BLaER1 treated with 17β-estradiol and CSF1 and Interleukin-3, amounts not matched to agents 10 nM and 100 nM (cell line): Measurements from ENCODE around the gene FLT3LG.

Experiments
- H3K27ac ChIP-seq, 11 experiments: shearing (Covaris generic); formaldehyde crosslinking; 2 replicates each; pipeline ENCODE4 v1.8.1; 2022
- H3K27me3 ChIP-seq, 11 experiments: shearing (Covaris generic); formaldehyde crosslinking; 2 replicates each; pipeline ENCODE4 v1.8.1; 2022
- H3K36me3 ChIP-seq, 11 experiments: shearing (Covaris generic); formaldehyde crosslinking; 2 replicates each; pipeline ENCODE4 v1.8.1; 2022
- H3K4me1 ChIP-seq, 10 experiments: shearing (Covaris generic); formaldehyde crosslinking; 2 replicates each; pipeline ENCODE4 v1.8.1; 2022
- H3K4me2 ChIP-seq, 11 experiments: shearing (Covaris generic); formaldehyde crosslinking; 2 replicates each; pipeline ENCODE4 v1.8.1; 2022
- H3K4me3 ChIP-seq, 10 experiments: shearing (Covaris generic); formaldehyde crosslinking; 2 replicates each; pipeline ENCODE4 v1.8.1; 2022
- H3K9ac ChIP-seq, 11 experiments: shearing (Covaris generic); formaldehyde crosslinking; 2 replicates each; pipeline ENCODE4 v1.8.1; 2022
- H3K9me3 ChIP-seq, 11 experiments: shearing (Covaris generic); formaldehyde crosslinking; replicated peaks in 1 of 11; 2 replicates each; pipeline ENCODE4 v1.8.1; 2022
- H4K20me1 ChIP-seq, 11 experiments: shearing (Covaris generic); formaldehyde crosslinking; 2 replicates each; pipeline ENCODE4 v1.8.1; 2022
- Cebpa-rat ChIP-seq, 11 experiments: shearing (Covaris generic); IDR thresholded peaks; 2 replicates each; pipeline ENCODE4 v1.8.1; 2022

The FLT3LG gene

DNA sequence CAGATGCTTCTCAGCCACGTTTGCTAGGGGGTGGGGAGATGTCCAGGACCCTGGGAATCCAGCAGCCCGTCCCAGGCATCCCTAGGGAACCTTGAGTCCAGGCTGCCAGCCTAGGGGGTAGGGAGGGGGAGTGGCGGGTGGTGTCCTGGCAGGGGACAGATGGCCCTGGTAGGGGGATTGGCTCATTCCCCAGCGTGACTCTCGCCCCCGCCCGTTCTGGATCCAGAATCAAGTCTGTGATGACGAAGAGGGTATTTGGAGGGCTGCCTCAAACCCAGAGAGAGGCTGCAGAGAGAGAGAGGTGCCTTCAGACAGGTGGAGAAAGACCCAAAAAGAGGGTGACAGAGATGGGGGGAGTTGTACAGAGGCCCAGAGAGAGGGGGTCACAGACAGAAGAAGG, 36.8 kb upstream of the FLT3LG start:
- Histone ChIP-seq H3K4me2 (no peak overlapping the region), H3K4me3 (no peak overlapping the region), H3K9ac (no peak overlapping the region), H3K9me3 (peaks cover 3 to 24% (median 11%) of the 10 kb centered on the region in 11 experiments; a peak in 15 of 22 replicates), H3K27ac (no peak overlapping the region), H3K27me3 (peaks cover 100% of the 10 kb centered on the region in 11 experiments), H3K36me3 (no peaks in the 10 kb centered on the region), H4K20me1 (peaks cover 0 to 26% (median 4%) of the 10 kb centered on the region in 11 experiments; a peak in 8 of 22 replicates), H3K4me1 (peaks cover 5 to 19% (median 13%) of the 10 kb centered on the region in 10 experiments; a peak in 17 of 20 replicates)
- TF ChIP-seq Cebpa-rat (IDR thresholded peaks at IDR 0.05) = no peak

DNA sequence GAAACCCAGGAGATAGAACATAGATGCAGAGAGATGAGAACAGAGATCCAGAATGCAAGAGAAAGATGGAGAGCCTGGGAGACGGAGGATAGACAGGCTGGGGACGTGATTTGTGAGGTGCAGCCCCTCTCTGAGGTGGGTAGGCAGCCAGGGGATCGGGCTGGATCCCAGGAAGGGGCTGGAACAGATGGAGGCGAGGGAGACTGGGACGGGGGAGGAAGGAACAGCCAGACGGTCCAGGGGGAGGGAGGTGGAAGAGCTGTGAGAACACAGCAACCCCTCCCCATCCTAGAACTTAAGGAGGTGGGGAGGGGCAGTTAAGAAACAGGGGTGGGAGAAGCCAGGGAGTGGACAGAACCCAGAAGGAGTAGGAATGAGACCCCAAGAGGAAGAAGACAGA, 35.8 kb upstream of the FLT3LG start:
- Histone ChIP-seq H3K27ac (no peak overlapping the region), H3K4me2 (no peak overlapping the region), H3K9me3 (peaks cover 0 to 15% (median 4%) of the 10 kb centered on the region in 11 experiments; a peak in 7 of 22 replicates), H3K9ac (no peak overlapping the region), H3K27me3 (peaks cover 92 to 97% (median 94%) of the 10 kb centered on the region in 11 experiments), H3K36me3 (no peaks in the 10 kb centered on the region), H3K4me1 (peaks cover 6 to 18% (median 15%) of the 10 kb centered on the region in 10 experiments; a peak in 17 of 20 replicates), H3K4me3 (no peak overlapping the region), H4K20me1 (peaks cover 0 to 26% (median 4%) of the 10 kb centered on the region in 11 experiments; a peak in 8 of 22 replicates)
- TF ChIP-seq Cebpa-rat (IDR thresholded peaks at IDR 0.05) = no peak

DNA sequence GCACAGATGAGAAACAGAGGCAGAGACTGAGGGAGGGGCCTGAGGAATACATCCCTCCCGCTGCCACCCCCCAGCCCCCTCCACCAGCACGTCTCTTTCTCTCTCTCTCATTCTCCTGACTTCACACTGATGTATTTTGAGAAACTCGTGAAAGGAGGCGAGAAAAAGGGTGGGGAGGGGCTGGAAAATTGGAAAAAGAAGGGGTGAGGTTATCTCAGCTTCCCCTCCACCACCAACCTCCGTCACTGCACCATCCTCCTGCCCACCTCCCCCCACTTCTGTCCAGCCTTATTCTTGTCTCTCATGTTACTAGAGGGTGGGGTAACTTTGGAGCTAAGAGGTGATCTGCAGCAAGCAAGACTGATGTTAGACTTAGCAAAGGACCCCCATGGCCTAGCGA, 34.2 kb upstream of the FLT3LG start:
- Histone ChIP-seq H3K4me3 (no peak overlapping the region), H3K4me1 (peaks cover 17 to 30% (median 23%) of the 10 kb centered on the region in 10 experiments), H3K9me3 (peaks cover 0 to 14% (median 0%) of the 10 kb centered on the region in 11 experiments; a peak in 4 of 22 replicates), H3K4me2 (no peak overlapping the region), H3K36me3 (no peaks in the 10 kb centered on the region), H4K20me1 (peaks cover 0 to 26% (median 4%) of the 10 kb centered on the region in 11 experiments; a peak in 7 of 22 replicates), H3K27ac (no peak overlapping the region), H3K9ac (no peak overlapping the region), H3K27me3 (peaks cover 77 to 81% (median 78%) of the 10 kb centered on the region in 11 experiments)
- TF ChIP-seq Cebpa-rat (IDR thresholded peaks at IDR 0.05) = no peak

DNA sequence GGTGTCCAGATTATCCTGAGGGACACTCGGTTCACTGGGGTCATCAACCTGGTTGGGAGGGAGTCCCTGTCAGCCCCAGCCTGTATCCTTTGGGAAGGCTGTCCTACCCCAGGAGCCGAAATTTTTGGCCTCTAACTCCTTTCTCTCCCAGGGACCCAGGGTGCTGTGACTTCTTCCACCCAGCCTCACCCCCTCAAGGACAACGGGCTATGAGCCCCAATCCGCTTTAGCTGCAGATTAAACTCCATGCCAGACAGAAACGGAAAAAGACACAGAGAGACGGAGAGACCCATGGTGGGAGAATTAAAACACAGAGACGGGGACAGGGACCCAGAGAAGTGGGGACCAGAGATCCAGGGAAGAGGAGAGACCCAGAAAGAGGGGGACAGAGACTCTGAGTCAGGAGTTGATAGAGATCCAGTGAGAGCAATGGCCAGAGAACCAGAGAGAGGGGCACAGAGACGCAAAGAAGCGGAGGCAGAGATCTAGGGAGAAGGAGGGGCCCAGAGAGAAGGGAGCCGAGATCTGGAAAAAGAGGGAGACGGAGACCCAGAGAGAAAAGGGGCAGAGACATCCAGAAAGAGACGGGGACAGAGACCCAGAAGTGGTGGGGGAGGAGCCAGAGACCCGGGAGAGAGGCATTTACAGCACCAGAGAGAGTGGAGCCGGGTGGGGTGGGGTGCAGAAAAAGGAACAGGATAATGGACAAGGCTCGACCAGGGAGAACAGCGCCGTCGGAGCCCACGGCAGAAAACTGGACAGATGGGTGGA, 33.4 kb upstream of the FLT3LG start:
- Histone ChIP-seq H3K27ac (no peak overlapping the region), H3K9ac (0 out of 22 replicates have a peak overlapping the region, but pooled peaks of 1 of the 11 experiments have one; percentile 3)

DNA sequence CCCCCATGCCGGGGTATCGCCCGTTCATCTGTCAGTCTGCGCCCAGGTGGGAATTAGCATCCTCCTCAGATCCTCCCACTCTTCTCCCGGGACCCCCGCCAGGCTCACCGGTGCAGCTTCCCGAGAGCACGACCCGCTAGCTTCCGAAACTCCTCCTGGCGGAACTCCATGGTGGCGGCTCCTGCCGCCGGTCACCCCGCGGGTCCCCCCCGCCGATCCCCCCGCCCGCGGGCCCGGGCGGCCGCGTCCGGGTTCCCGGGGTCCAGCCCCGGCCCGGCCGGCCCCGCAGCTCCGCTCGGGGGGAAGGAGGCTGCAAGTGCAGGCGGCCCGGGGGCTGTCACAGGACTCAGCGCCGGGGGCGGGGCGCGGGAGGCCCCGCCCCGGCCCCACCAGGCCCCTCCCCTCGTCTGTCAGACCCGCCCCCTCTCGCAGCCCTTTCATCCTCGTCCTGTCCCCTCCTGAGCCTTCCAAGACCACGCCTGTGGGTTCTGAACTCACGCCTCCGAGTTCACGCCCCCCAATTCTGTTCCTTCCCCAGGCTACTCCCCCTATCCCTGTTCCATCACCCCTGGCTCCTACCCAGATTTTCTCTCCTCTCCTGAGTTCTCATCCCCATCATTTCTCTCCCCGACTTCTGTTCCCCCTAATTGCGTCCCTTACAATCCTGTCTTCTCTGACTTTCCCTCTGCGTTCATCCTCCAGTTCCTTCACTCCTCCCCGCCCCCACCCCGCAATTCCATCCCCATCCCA, 32.6 kb upstream of the FLT3LG start, which contains the start of gene SLC17A7:
Gene SLC17A7 (minus strand): TSS at position 318 of the 750 bp plus-strand sequence. CDS start 148 bp downstream, at position 170.
- Histone ChIP-seq H3K9me3 (peaks cover 0 to 3% (median 0%) of the 10 kb centered on the region in 11 experiments; a peak in 2 of 22 replicates), H3K27ac (no peak within 1 kb of the TSS), H3K27me3 (peaks cover 61 to 66% (median 62%) of the 10 kb centered on the region in 11 experiments)

More for the DNA sequence above, 33.4 kb upstream of the FLT3LG start:
- Histone ChIP-seq H4K20me1 (peaks cover 0 to 26% (median 4%) of the 10 kb centered on the region in 11 experiments; a peak in 6 of 22 replicates), H3K9me3 (peaks cover 0 to 9% (median 0%) of the 10 kb centered on the region in 11 experiments; a peak in 3 of 22 replicates), H3K4me2 (peak overlapping the region; percentile 66 to 98 (median 79)), H3K36me3 (no peaks in the 10 kb centered on the region), H3K4me3 (peak overlapping the region; percentile 38 to 77 (median 52); a peak in 17 of 20 replicates), H3K27me3 (peaks cover 69 to 74% (median 70%) of the 10 kb centered on the region in 11 experiments), H3K4me1 (peaks cover 25 to 38% (median 30%) of the 10 kb centered on the region in 10 experiments)
- TF ChIP-seq Cebpa-rat (IDR thresholded peaks at IDR 0.05) = no peak

DNA sequence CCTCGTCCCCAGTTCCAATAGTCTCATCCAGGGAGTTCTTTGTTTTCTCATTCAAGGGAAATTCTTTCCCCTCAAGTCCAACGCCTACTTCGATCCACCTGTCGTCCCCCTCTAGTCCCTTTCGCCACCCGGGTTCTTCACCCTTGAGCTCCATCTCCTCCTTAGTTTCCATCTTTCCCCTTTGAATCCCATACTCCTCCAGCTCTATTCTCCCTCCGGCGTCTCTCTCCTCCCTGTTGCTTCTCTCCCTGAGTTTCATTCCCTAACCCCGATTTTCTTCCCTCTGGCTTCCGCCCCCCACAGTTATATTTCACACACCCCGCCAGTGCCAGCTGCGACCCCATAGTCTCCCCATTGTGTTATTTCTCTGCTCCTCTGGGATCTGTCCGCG, 32.1 kb upstream of the FLT3LG start:
- peaks cover 3 to 11% (median 8%) of the 10 kb centered on the region in 11 experiments; a peak in 16 of 22 replicates for H3K36me3 ChIP-seq
- H4K20me1 ChIP-seq = peaks cover 0 to 25% (median 8%) of the 10 kb centered on the region in 11 experiments; a peak in 9 of 22 replicates
- H3K9ac ChIP-seq = no peak overlapping the region
- no peak for TF ChIP-seq Cebpa-rat (IDR thresholded peaks at IDR 0.05)
- H3K27me3 ChIP-seq = peaks cover 56 to 60% (median 57%) of the 10 kb centered on the region in 11 experiments
- peaks cover 38 to 51% (median 41%) of the 10 kb centered on the region in 10 experiments for H3K4me1 ChIP-seq
- H3K4me3 ChIP-seq = peak overlapping the region; percentile 36 to 77 (median 65); a peak in 15 of 20 replicates
- H3K9me3 ChIP-seq = no peaks in the 10 kb centered on the region
- H3K4me2 ChIP-seq = peak overlapping the region; percentile 66 to 98 (median 79)
- H3K27ac ChIP-seq = no peak overlapping the region

More for the DNA sequence above, 32.6 kb upstream of the FLT3LG start, which contains the start of gene SLC17A7:
- TF ChIP-seq Cebpa-rat (IDR thresholded peaks at IDR 0.05) = no peak
- Histone ChIP-seq H3K36me3 (peaks cover 0 to 6% (median 2%) of the 10 kb centered on the region in 11 experiments; a peak in 10 of 22 replicates), H4K20me1 (peaks cover 0 to 20% (median 6%) of the 10 kb centered on the region in 11 experiments; a peak in 8 of 22 replicates), H3K4me3 (peak within 1 kb of the TSS; percentile 49 to 77 (median 65); a peak in 19 of 20 replicates), H3K4me2 (peak within 1 kb of the TSS; percentile 66 to 98 (median 79)), H3K4me1 (peaks cover 32 to 45% (median 36%) of the 10 kb centered on the region in 10 experiments), H3K9ac (peak within 1 kb of the TSS in 1 of 11 experiments; percentile 3; a peak in 1 of 22 replicates)

DNA sequence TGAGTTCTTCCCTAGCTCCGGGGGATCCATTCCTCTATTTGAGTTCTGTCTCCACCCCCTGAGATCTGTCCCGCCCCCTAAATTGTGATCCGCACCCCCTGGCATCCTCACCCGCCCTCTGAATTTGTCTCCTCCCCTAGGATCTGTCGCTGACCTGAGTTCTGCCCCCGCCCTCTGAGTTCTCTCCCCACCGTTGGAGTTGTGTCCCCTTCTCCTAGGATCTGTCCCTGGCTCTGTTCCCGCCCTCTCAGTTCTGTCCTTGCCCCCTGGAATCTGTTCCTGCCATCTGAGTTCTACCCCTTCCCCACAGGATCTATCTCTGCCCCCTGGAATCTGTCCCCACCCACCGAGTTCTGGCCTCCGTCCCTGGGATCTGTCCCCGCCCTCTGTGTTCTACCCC, 31.7 kb upstream of the FLT3LG start:
- no peak for TF ChIP-seq Cebpa-rat (IDR thresholded peaks at IDR 0.05)
- H3K9me3 ChIP-seq = no peaks in the 10 kb centered on the region
- H3K27ac ChIP-seq = no peak overlapping the region
- H3K4me2 ChIP-seq = peak overlapping the region; percentile 66 to 98 (median 79)
- peaks cover 6 to 15% (median 11%) of the 10 kb centered on the region in 11 experiments; a peak in 18 of 22 replicates for H3K36me3 ChIP-seq
- peak overlapping the region; percentile 36 to 77 (median 65); a peak in 17 of 20 replicates for H3K4me3 ChIP-seq
- peaks cover 52 to 56% (median 53%) of the 10 kb centered on the region in 11 experiments for H3K27me3 ChIP-seq
- no peak overlapping the region; a peak in 1 of 22 replicates for H3K9ac ChIP-seq
- peaks cover 0 to 28% (median 12%) of the 10 kb centered on the region in 11 experiments; a peak in 9 of 22 replicates for H4K20me1 ChIP-seq
- H3K4me1 ChIP-seq = peaks cover 42 to 55% (median 45%) of the 10 kb centered on the region in 10 experiments

DNA sequence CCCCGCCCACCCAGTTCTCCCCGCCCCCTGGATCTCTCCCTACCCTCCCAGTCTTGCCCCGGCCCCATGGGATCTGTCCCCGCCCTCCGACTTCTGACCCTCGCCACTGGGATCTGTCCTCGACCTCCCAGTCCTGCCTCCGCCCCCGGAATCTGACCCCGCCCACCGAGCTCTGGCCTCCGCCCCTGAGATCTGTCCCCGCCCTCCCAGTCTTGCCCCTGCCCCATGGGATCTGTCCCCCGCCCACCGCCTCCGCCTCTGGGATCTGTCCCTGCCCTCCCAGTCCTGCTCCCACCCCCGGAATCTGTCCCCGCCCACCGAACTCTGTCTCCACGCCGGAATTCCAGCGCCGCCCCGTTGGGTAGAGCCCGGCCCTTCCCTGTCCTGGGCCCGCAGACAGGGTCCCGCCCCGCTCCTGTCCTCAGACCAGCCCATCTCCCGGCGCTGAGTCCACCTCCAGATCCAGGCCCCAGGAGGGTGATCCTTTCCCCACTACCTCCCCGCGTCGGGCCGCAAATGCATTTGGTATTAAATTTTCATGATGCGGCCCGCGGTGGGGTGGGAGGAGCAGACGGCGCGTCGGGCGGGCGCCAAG, 31.1 kb upstream of the FLT3LG start:
- Histone ChIP-seq H3K36me3 (peaks cover 6 to 21% (median 15%) of the 10 kb centered on the region in 11 experiments; a peak in 20 of 22 replicates), H3K27me3 (peaks cover 46 to 51% (median 48%) of the 10 kb centered on the region in 11 experiments), H3K27ac (peak overlapping the region in 10 of 11 experiments; percentile 4 to 67 (median 51); a peak in 19 of 22 replicates), H3K4me2 (peak overlapping the region; percentile 78 to 98 (median 94)), H3K4me1 (peaks cover 47 to 60% (median 50%) of the 10 kb centered on the region in 10 experiments), H3K9ac (peak overlapping the region; percentile 63 to 77 (median 74)), H3K9me3 (no peaks in the 10 kb centered on the region), H4K20me1 (peaks cover 0 to 31% (median 15%) of the 10 kb centered on the region in 11 experiments; a peak in 10 of 22 replicates), H3K4me3 (peak overlapping the region; percentile 62 to 77 (median 68))
- TF ChIP-seq Cebpa-rat (IDR thresholded peaks at IDR 0.05) = no peak
